Peyer's patch (tissue), 4 donors: ENCODE data around the gene RAB11FIP5. TPM values are rescaled to one million over a fixed set of nuclear protein-coding genes. Genes with fewer than 3 reads are reported as not detected.
"Not testable (repeated sequence)": the region's sequence is repeated elsewhere in the genome, so short reads cannot be mapped to it uniquely, and the experiment has no call there.

Experiments
- DNase-seq, 3 donors: peaks; one replicate each; pipeline ENCODE4 v3.0.0-alpha.2; 2017 to 2019
- H3K27ac ChIP-seq, 4 donors: fragments of 200-600 bp; sonication (generic); one replicate each; pipeline ENCODE4 v1.5.1; 2016 to 2019
- H3K27me3 ChIP-seq, 2 donors: fragments of 200-600 bp; sonication (generic); one replicate each; pipeline ENCODE4 v1.5.1; 2019
- H3K36me3 ChIP-seq, 3 donors: fragments of 200-600 bp; sonication (generic); one replicate each; pipeline ENCODE4 v1.5.1; 2016 to 2019
- H3K4me1 ChIP-seq, 4 donors: fragments of 200-600 bp; sonication (generic); one replicate each; pipeline ENCODE4 v1.5.1; 2016 to 2019
- H3K4me3 ChIP-seq, 4 donors: fragments of 200-600 bp; sonication (generic); 1 replicate in 3 of 4; 2 replicates in 1 of 4; pipeline ENCODE4 v1.5.1; 2016 to 2019; ENCODE audit warnings: mild to moderate bottlenecking in 1 of 4
- H3K9me3 ChIP-seq, 4 donors: fragments of 200-600 bp; sonication (generic); one replicate each; pipeline ENCODE4 v1.5.1; 2016 to 2019; ENCODE audit warnings: mild to moderate bottlenecking in 1 of 4
- POLR2A ChIP-seq, 2 donors: fragments of 450-650 bp; IDR thresholded peaks; one replicate each; pipeline ENCODE4 v1.5.1; 2017; ENCODE audit warnings: antibody characterized with exemption in 2 of 2, mild to moderate bottlenecking in 2 of 2, moderate library complexity in 2 of 2
- total RNA-seq, 4 donors: library from RNA; depleted of rRNA; stranded (reverse); fragments of >200 nt; gene quantifications; one replicate each; pipeline ENCODE4 v1.1.0, GENCODE V29; 2016
- TF ChIP-seq, protein P1 (sequence below), 6 experiments: fragments of 450-650 bp in 4 of 6; fragments of 200-600 bp in 2 of 6; sonication (generic) in 1 of 6; IDR thresholded peaks; one replicate each; pipeline ENCODE4 v1.5.1; 2017 to 2019; ENCODE audit warnings: antibody characterized with exemption in 6 of 6, mild to moderate bottlenecking in 3 of 6, moderate library complexity in 1 of 6

RAB11FIP5 gene
- total RNA-seq, 4 donors from 2014 or later = 5.1 to 10.7 (median 9.3) TPM

DNA sequence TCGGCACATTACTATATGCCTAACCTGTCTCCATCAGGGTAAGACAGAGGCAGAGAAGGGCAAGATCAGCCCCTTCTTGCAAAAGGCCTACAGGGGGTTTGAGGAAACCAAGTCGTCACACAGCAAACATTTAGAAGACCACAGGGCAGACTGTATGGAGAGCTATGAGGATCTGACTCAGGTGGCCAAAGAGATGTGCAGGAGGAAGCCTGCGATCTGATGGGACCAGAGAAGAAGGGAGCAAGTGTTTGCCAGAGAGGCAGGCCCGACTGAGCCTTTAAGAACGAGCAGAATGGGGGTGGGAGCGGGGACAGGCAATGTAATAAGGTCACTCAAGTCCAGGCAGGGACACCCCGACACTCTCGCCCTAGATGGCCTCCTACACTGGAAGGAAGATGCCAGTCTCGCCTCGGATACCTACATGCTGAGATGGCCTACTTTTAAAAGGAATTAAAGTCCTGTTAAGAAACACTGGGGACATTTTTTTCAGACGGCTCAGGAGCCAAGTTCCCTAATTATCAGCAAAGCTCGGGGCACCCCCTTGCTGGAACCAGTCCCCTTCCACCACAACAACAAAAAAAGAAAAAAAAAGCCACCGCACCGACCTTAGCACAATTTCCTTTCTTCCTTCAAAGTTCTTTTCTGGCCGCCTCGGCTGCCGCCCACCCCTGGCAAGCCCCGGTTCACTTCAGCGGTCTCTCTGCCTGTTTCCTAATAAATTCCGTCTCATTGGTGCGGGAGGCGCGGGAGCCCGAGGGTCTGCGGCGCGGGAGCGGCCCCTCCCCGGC lies 42.7 kb downstream of the RAB11FIP5 start:
- TF ChIP-seq, protein P1, sequence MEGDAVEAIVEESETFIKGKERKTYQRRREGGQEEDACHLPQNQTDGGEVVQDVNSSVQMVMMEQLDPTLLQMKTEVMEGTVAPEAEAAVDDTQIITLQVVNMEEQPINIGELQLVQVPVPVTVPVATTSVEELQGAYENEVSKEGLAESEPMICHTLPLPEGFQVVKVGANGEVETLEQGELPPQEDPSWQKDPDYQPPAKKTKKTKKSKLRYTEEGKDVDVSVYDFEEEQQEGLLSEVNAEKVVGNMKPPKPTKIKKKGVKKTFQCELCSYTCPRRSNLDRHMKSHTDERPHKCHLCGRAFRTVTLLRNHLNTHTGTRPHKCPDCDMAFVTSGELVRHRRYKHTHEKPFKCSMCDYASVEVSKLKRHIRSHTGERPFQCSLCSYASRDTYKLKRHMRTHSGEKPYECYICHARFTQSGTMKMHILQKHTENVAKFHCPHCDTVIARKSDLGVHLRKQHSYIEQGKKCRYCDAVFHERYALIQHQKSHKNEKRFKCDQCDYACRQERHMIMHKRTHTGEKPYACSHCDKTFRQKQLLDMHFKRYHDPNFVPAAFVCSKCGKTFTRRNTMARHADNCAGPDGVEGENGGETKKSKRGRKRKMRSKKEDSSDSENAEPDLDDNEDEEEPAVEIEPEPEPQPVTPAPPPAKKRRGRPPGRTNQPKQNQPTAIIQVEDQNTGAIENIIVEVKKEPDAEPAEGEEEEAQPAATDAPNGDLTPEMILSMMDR (IDR thresholded peaks at IDR 0.05) = no peak
- no peak for TF ChIP-seq POLR2A (IDR thresholded peaks at IDR 0.05)
- H3K27me3 ChIP-seq = no peaks in the 10 kb centered on the region
- H3K27ac ChIP-seq = peak overlapping the region; percentile 78 to 94 (median 90)
- no peaks in the 10 kb centered on the region for H3K9me3 ChIP-seq
- H3K4me1 ChIP-seq = peaks cover 0 to 19% (median 11%) of the 10 kb centered on the region in 4 donors
- peak in 2 of 3 donors; percentile 22 to 50 for DNase-seq
- no peaks in the 10 kb centered on the region for H3K36me3 ChIP-seq
- peak overlapping the region; percentile 80 to 99 (median 92) for H3K4me3 ChIP-seq

DNA sequence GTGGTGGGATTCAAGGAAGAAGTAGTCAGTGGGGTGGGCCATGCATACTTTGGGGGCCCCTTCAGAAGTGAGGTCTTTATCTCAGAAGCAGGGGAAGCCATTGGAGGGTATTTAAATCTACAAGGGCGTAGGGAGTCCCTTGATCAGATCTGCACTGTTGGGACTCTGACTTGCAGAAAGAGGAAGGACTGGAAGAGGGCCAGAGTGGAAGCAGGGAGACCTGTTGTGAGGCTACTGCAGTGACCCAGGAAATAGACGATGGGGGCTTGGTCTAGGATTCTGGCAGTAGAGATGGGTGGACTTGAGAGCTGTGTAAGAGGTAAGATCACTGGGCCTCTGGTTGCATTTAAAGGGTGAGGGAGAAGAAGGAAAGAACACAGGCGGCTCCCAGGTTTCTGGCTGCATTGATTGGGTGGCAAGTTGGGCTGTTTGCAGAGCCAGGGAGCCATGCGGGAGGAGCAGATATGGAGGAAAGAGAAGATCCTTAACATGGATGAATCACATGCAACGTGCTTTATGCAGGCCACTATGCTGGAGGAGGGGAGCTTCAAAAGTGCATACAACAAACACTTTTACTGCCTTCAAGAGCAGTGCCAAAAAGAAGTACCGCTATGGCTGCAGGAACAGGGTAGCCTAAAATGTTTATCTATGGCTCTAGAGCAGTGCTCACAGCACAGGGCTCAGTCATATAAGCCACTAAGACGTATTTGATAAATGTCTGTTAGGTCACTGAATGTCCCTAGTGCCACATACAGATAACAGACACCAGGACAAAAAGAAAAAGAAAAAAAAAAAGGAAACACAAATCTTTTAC lies 43.5 kb downstream of the RAB11FIP5 start:
- no peak for DNase-seq
- Histone ChIP-seq H3K36me3 (no peaks in the 10 kb centered on the region), H3K9me3 (no peaks in the 10 kb centered on the region), H3K4me1 (peaks cover 0 to 24% (median 11%) of the 10 kb centered on the region in 4 donors), H3K4me3 (peak overlapping the region in 2 of 4 donors; percentile 87 to 99), H3K27me3 (no peaks in the 10 kb centered on the region), H3K27ac (no peak overlapping the region)
- TF ChIP-seq, protein P1 (IDR thresholded peaks at IDR 0.05) = no peak
- TF ChIP-seq POLR2A (IDR thresholded peaks at IDR 0.05) = no peak

DNA sequence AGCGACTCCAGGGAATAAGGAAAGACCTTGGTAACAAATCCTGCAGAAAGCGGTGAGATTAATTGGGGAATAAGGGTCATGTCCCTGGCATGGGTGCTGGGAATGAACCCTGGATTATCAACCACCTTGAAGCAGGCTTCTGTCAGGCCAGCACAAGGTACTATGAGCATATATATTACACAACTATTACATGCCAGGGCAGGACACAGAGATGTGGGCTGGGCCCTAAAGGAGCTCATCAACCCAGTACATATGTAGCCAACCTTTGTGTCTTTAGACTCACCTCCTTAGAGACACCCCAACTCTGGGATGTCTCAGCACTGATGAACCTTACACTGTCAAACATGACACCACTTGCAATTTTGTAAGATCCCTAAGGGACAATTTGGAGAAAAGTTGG lies 44.6 kb downstream of the RAB11FIP5 start:
- H3K27me3 ChIP-seq = no peaks in the 10 kb centered on the region

DNA sequence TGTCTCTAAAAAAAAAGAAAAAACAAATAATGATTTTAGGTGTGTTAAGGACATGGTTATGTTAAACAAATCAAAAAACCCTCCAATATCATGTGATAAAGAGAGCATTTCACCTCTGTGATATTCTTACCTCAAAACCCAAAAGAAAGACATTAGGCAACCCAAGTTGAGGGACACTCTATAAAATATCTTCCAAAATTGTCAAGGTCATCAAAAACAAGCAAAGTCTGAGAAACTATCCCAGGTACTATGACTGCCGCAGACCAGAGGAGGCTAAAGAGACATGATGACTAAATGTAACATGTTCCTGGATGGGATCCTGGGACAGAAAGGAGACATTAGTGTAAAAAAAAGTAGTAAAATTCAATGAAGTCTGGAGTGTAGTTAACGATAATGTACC lies 45.7 kb downstream of the RAB11FIP5 start:
- Histone ChIP-seq H3K36me3 (peaks cover 0 to 3% (median 0%) of the 10 kb centered on the region in 3 donors), H3K4me1 (peaks cover 0 to 23% (median 10%) of the 10 kb centered on the region in 4 donors), H3K27me3 (no peaks in the 10 kb centered on the region), H3K4me3 (no peak overlapping the region), H3K9me3 (no peaks in the 10 kb centered on the region), H3K27ac (no peak overlapping the region)
- DNase-seq = no peak
- TF ChIP-seq, protein P1 (IDR thresholded peaks at IDR 0.05) = no peak
- no peak for TF ChIP-seq POLR2A (IDR thresholded peaks at IDR 0.05)

More for the DNA sequence above, 44.6 kb downstream of the RAB11FIP5 start:
- Histone ChIP-seq H3K4me1 (peaks cover 0 to 29% (median 11%) of the 10 kb centered on the region in 4 donors), H3K36me3 (no peaks in the 10 kb centered on the region), H3K27ac (no peak overlapping the region), H3K4me3 (no peak overlapping the region), H3K9me3 (no peaks in the 10 kb centered on the region)
- TF ChIP-seq, protein P1 (IDR thresholded peaks at IDR 0.05) = no peak
- no peak for TF ChIP-seq POLR2A (IDR thresholded peaks at IDR 0.05)
- no peak for DNase-seq

DNA sequence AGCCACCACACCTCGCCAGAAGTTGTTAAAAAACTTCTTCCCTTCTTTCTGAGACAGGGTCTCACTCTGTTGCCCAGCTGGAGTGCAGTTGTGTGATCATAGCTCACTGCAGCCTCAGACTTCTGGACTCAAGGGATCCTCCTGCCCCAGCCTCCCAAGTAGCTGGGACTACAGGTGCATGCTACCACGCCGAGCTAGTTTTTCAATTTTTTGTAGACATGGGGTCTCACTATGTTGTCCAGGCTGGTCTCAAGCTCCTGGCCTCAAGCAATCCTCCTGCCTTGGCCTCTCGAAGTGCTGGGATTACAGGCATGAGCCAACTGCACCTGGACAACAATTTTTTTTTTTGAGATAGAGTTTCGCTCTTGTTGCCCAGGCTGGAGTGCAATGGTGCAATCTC lies 47.7 kb downstream of the RAB11FIP5 start:
- not testable (repeated sequence) for H3K9me3 ChIP-seq

More for the DNA sequence above, 47.7 kb downstream of the RAB11FIP5 start:
- H3K4me3 ChIP-seq, H3K36me3 ChIP-seq, DNase-seq, H3K27ac ChIP-seq, H3K27me3 ChIP-seq: not testable (repeated sequence)
- H3K4me1 ChIP-seq = peaks cover 0 to 19% (median 5%) of the 10 kb centered on the region in 4 donors
